ENCODE results near the gene UGDH.

DNA sequence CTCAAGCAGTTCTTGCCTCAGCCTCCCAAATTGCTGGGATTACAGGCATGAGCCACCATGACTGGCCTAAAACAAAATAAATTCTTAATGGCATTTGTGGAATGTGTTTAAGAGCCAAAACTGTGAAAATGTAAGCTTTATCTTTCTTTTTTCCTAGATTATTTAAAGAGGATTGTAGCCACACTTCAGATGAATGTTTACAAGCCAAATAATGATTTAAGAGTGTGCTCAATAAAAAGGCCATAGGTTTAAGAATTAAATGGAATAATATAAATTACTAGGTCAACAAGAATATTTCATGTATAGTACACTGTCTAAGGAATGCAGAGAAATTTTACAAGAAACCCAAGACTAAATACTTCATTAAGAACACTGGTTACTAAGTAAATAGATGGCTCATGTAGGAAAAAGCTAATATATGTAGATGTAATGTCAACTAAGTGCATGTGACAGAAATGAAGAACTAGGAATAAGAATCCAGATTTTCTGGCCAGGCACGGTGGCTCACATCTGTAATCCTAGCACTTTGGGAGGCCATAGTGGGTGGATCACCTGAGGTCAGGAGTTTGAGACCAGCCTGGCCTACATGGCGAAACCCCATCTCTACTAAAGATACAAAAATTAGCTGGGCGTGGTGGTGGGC, 21.3 kb upstream of the UGDH start:
- TF ChIP-seq CTCF (IDR thresholded peaks at IDR 0.05; ENCODE audit: low read depth, low read length, poor library complexity, severe bottlenecking) (no peak), EZH2phosphoT487 (IDR thresholded peaks at IDR 0.05; ENCODE audit: borderline replicate concordance, low read length) (no peak)

All from DOHH2 (cell line).